NCI-H460 (cell line): ENCODE data around the gene DEFB121. TPM values are rescaled to one million over a fixed set of nuclear protein-coding genes. Genes with fewer than 3 reads are reported as not detected.
"Not testable (repeated sequence)": the region's sequence is repeated elsewhere in the genome, so short reads cannot be mapped to it uniquely, and the experiment has no call there.

ENCODE experiments used
- DNase-seq: peaks from one replicate; pipeline ENCODE4 v3.0.0-alpha.2; 2016; ENCODE audit warnings: low read depth; ENCODE audit errors: extremely low read depth
- small RNA-seq, 2 experiments: library from RNA; depleted of rRNA; stranded (forward); fragments of <200 nt; gene quantifications; one replicate each; pipeline ENCODE3, GENCODE V24; 2014
- total RNA-seq: library from RNA; depleted of rRNA; stranded (reverse); fragments of >200 nt; shearing (Covaris generic); gene quantifications from 2 replicates; pipeline ENCODE4 v1.2.3, GENCODE V29; 2014; rRNA removed

DEFB121 gene
- total RNA-seq, 1 experiment from 2014 or later = not detected

DNA sequence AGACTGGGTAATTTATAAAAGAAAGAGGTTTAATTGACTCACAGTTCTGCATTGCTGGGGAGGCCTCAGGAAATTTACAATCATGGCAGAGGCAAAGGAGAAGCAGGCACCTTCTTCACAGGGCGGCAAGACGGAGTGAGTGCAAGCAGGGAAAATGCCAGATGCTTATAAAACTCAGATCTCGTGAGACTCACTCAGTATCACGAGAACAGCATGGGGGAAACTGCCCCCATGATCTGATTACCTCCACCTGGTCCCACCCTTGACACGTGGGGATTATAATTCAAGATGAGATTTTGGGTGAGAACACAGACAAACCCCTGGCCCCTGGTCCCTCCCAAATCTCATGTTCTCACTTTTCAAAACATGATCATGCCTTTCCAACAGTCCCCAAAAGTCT, 41.7 kb downstream of the DEFB121 start:
- not testable (repeated sequence) for DNase-seq

DNA sequence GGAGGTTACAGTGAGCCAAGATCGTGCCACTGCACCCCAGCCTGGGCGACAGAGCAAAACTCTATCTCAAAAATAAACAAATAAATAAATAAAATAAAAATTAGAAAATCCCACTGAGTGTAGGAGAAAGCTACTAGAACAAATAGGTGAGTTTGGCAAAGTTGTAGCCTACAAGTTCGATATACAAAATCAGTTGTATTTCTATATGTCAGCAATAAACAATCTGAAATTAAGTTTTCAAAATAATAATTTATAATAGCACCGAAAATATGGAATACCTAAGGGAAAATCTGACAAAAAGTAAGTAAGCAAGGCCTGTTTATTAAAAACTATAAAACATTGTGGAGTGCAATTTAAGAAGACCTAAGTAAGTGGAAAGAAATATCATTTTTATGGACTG, 42.7 kb downstream of the DEFB121 start:
- no peak for DNase-seq

DNA sequence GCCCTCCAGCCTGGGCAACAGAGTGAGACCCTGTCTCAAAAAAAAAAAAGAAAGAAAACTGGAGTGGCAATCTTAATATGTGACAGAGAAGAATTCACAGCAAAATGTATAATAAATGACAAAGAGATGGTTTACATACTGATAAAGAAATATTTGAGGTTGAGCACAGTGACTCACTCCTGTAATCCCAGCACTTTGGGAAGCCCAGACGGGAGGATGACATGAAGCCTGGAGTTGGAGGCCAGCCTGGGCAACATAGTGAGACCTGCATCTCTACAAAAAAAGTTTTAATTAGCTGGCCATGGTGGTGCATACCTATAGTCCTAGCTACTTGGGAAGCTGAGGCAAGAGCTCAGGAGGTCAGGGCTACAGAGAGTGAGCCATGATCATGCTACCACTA, 50.0 kb downstream of the DEFB121 start:
- DNase-seq = no peak

Small RNA genes lying within 50 kb of the gene (small RNA-seq; reads per million reads assigned to genes)
- 0 reads per million in 2 experiments for gene DEFB117
- 0 reads per million in 2 experiments for gene RF00561
- gene RNA5SP480 = 0 reads per million in 2 experiments

Other genes with a start within 250 kb of the DEFB121 start
- gene DEFB115, start 148.6 kb downstream of the DEFB121 start, total RNA-seq = not detected in 2 replicates
- gene DEFB116, start 97.6 kb downstream of the DEFB121 start, total RNA-seq = not detected in 2 replicates
- gene DEFB118, start 37.6 kb downstream of the DEFB121 start, total RNA-seq = not detected in 2 replicates
- not detected in 2 replicates for gene DEFB119, start 15.6 kb downstream of the DEFB121 start, total RNA-seq
- not detected in 2 replicates for gene DEFB123, start 34.4 kb upstream of the DEFB121 start, total RNA-seq
- not detected in 2 replicates for gene DEFB124, start 68.9 kb upstream of the DEFB121 start, total RNA-seq
- gene REM1, start 69.1 kb upstream of the DEFB121 start, total RNA-seq = not detected in 2 replicates
- 85.3 and 97.3 TPM in 2 replicates for gene HM13, start 108.2 kb upstream of the DEFB121 start, total RNA-seq
- 125 and 149 TPM in 2 replicates for gene ID1, start 199.1 kb upstream of the DEFB121 start, total RNA-seq
- not detected in 2 replicates for gene COX4I2, start 231.7 kb upstream of the DEFB121 start, total RNA-seq